Bronchial epithelial cell (primary cell): ENCODE measurements around the gene CNP. TPM values are rescaled to one million over a fixed set of nuclear protein-coding genes. Genes with fewer than 3 reads are reported as not detected.
"Not testable (repeated sequence)": the region's sequence is repeated elsewhere in the genome, so short reads cannot be mapped to it uniquely, and the experiment has no call there.

Experiments used
- DNase-seq: peaks from one replicate; pipeline ENCODE4 v3.0.0-alpha.2; 2010; ENCODE audit warnings: low read depth
- FAIRE-seq: peaks from 2 replicates; lab custom pipeline; 2011; peaks lifted over from hg19 to GRCh38; lab: Jason Lieb, UNC
- H3K27me3 ChIP-seq: 2 replicates; pipeline ENCODE4 v1.5.1; 2011; ENCODE audit warnings: low read length; ENCODE audit not compliant: control insufficient read depth, insufficient read depth
- H3K36me3 ChIP-seq: 2 replicates; pipeline ENCODE4 v1.5.1; 2011; ENCODE audit warnings: low read length; ENCODE audit not compliant: control insufficient read depth, insufficient read depth
- H3K4me3 ChIP-seq: 2 replicates; pipeline ENCODE4 v1.5.1; 2011; ENCODE audit warnings: mild to moderate bottlenecking, low read depth, low read length, control low read depth
- total RNA-seq: library from RNA; depleted of rRNA; stranded (reverse); fragments of >200 nt; gene quantifications from 2 replicates; pipeline ENCODE4 v1.2.1, GENCODE V29; 2014
- TF ChIP-seq, protein P1 (sequence below): IDR thresholded peaks from 2 replicates; pipeline ENCODE4 v1.5.1; 2011; ENCODE audit warnings: mild to moderate bottlenecking, moderate library complexity, low read length, control low read depth, inconsistent platforms; ENCODE audit not compliant: insufficient read depth, severe bottlenecking

Gene CNP
- total RNA-seq, 1 donor from 2014 or later, result 16.3 TPM

DNA sequence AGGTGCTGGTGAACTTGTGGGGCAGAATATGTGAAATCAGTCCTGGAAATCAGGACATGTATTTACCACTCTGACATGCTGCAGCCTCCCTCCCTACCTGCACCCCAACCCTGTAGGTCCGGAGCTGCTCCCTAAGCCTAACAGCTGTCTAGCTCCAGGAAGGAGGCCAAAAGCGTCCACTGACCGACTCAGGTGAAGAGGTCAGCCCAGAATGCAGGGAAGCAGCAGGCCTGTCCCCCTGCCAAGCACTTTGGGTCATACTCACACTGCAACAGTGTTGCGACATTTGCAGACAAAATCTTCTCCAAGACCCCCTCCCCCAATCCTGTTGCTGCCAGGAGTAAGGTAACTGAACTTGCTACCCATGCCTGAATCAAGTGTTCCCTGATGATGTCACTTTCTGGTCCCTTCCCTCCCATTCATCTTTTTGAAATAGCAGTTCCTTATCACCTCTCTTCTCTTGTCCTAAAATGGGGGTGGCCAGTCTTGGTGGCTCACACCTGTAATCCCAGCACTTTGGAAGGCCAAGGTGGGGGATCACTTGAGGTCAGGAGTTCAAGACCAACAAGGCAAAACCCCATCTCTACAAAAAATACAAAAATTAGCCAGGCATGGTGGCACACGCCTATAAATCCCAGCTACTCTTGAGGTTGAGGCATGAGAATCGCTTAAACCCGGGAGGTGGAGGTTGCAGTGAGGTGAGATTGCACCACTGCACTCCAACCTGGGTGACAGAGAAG lies 46.6 kb upstream of the CNP start:
- no peak overlapping the region for H3K4me3 ChIP-seq
- TF ChIP-seq, protein P1, sequence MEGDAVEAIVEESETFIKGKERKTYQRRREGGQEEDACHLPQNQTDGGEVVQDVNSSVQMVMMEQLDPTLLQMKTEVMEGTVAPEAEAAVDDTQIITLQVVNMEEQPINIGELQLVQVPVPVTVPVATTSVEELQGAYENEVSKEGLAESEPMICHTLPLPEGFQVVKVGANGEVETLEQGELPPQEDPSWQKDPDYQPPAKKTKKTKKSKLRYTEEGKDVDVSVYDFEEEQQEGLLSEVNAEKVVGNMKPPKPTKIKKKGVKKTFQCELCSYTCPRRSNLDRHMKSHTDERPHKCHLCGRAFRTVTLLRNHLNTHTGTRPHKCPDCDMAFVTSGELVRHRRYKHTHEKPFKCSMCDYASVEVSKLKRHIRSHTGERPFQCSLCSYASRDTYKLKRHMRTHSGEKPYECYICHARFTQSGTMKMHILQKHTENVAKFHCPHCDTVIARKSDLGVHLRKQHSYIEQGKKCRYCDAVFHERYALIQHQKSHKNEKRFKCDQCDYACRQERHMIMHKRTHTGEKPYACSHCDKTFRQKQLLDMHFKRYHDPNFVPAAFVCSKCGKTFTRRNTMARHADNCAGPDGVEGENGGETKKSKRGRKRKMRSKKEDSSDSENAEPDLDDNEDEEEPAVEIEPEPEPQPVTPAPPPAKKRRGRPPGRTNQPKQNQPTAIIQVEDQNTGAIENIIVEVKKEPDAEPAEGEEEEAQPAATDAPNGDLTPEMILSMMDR, result no peak
- H3K36me3 ChIP-seq, result no peaks in the 10 kb centered on the region
- FAIRE-seq, result no peak
- DNase-seq, result peak; percentile 27
- H3K27me3 ChIP-seq, result no peaks in the 10 kb centered on the region

GRCh38 chr17:41920580-41920955 lies 46.0 kb upstream of the CNP start:
- no peaks in the 10 kb centered on the region for H3K36me3 ChIP-seq
- TF ChIP-seq, protein P1, result no peak
- no peak overlapping the region for H3K4me3 ChIP-seq
- H3K27me3 ChIP-seq, result no peaks in the 10 kb centered on the region
- no peak for DNase-seq
- FAIRE-seq, result no peak

DNA sequence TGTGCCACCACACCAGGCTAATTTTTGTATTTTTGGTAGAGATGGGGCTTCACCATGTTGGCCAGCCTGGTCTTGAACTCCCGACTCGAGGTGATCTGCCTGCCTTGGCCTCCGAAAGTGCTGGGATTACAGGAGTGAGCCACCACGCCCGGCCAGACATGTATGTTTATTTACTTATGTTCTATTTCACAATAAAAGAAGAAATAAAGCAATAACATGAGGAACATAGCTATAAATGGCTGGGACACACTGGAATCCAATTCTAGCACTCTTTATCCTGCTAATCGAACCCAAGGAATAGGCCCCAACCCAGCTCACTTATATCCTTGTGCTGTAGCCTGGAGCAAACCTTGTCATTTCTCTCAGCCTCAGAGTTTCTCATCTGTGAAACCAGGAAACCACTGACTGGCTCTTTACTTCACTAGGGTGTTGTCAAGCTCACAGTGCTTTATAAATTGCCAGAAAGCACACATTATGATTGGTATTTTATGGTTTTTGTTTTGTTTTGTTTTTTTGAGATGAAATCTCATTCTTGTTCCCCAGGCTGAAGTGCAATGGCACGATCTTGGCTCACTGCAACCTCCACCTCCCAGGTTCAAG lies 40.5 kb upstream of the CNP start:
- no peak for FAIRE-seq
- TF ChIP-seq, protein P1, result no peak
- Histone ChIP-seq H3K36me3 (no peaks in the 10 kb centered on the region), H3K4me3 (no peak overlapping the region), H3K27me3 (no peaks in the 10 kb centered on the region)
- DNase-seq, result no peak

- Histone ChIP-seq H3K27me3 (no peaks in the 10 kb centered on the region), H3K36me3 (no peaks in the 10 kb centered on the region), H3K4me3 (no peak overlapping the region)
- FAIRE-seq (no peak), DNase-seq (no peak)
- TF ChIP-seq, protein P1, result no peak
These were observed 37.8 kb upstream of the CNP start for GRCh38 chr17:41928693-41929251.

DNA sequence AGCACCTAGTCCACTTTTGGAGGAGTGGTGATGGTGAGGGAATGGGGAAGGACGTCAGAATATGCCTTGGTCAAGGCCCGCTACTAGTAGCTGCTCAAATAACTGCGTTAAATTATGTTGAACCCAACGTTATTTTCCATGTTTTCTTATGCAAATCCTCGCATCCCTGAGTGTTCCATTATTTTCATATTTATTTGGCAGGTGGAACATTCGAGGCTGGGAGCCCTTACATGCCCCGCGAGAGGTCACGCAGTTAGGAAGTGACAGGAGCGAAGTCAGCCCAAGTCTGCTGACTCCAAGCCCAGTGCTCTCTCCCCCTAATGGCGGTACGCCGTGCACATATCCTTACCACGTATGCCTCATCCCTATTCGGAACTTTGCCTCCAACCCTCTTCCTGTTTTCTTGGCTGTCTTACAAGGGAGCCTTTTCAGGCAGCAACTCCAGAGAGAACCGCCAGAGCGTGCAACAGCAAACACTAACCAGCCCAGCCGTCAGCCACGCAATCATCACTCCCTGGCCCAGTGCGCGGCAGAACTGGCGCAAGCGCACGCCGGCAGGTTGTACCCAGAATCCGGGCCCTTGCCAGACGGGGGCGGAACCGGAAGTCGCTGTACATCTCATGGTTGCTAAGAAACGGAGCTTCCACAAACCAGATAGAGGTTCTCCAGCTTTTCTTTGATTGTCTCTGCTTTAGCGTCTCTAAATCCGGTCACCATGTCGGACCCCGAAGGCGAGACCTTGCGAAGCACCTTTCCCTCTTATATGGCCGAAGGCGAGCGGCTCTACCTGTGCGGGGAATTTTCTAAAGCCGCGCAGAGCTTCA lies 36.4 kb upstream of the CNP start, which contains the start of gene ODAD4:
Gene ODAD4, plus strand, starts transcription at position 609 of the 824 bp plus-strand sequence. Its CDS starts 107 bp downstream, at position 716.
- no peak for FAIRE-seq
- TF ChIP-seq, protein P1, result peak; percentile 63
- no peaks in the 10 kb centered on the region for H3K36me3 ChIP-seq
- no peaks in the 10 kb centered on the region for H3K27me3 ChIP-seq
- peak within 1 kb of the TSS; percentile 48 for H3K4me3 ChIP-seq
- DNase-seq, result peak; percentile 97

- H3K4me3 ChIP-seq, result peak overlapping the region; percentile 19
- H3K27me3 ChIP-seq, FAIRE-seq, DNase-seq, H3K36me3 ChIP-seq: not testable (repeated sequence)
These were observed 35.8 kb upstream of the CNP start for GRCh38 chr17:41930833-41931156.

DNA sequence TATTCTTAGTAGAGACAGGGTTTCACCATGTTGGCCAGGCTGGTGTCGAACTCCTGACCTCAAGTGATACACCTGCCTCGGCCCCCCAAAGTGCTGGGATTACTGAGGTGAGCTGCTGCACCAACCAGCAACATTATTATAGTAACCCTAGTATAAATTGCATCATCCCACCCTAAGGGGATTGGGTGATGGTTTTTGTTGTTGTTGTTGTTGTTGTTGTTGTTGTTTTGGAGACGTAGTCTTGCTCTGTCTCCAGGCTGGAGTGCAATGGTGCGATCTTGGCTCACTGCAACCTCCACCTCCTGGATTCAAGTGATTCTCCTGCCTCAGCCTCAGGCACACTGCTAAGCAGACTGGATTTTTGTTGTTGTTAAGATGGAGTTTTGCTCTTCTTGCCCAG lies 34.9 kb upstream of the CNP start:
- DNase-seq, H3K36me3 ChIP-seq, H3K27me3 ChIP-seq, FAIRE-seq, H3K4me3 ChIP-seq: not testable (repeated sequence)
